Heart left ventricle (tissue), 13 donors: ENCODE measurements around the gene KDM3A.

Experiments used
- POLR2A ChIP-seq, 2 donors: fragments of 450-650 bp; IDR thresholded peaks; one replicate each; pipeline ENCODE4 v1.6.1; 2017; ENCODE audit warnings: antibody characterized with exemption in 2 of 2, mild to moderate bottlenecking in 2 of 2, moderate library complexity in 2 of 2
- TF ChIP-seq, protein P1 (sequence below), 12 donors: fragments of 200-600 bp; sonication (generic) in 4 of 12; IDR thresholded peaks; one replicate each; pipeline versions ENCODE4 v1.5.0 to v1.8.0; 2018 to 2022; ENCODE audit warnings: antibody characterized with exemption in 12 of 12, mild to moderate bottlenecking in 5 of 12
- donor health status: ischemic (EF 13 %, LVEDD 7.1; RV severe dilation, severe dysfunction).
- donor health status: DM: no; HTN: yes; CAD: no.
- donor health status: DM: no; HTN: no; CAD: no.
- donor health status: ischemic (EF 25% LVEDD 6.9; RV normal size, moderate dysfunction).
- donor health status: ischemic (EF 25% LVEDD 5.7; RV mildly dilated, moderate dysfunction).
- donor health status: ischemic (EF 35%, LVEDD 5.7; RV mildly dilated, moderate dysfunction).
- donor health status: nonischemic (EF 11% LVEDD 7.7; RV severe dilation, severe dysfunction).
- donor health status: DM: yes; HTN: yes; CAD: no.
- donor health status: PGD.
- donor health status: ischemic (EF 29% LVEDD 5.4; RV normal size, mild dysfunction).
- donor health status: nonischemic (EF 23%, LVEDD 6.1; RV moderate dilation, normal function).

DNA sequence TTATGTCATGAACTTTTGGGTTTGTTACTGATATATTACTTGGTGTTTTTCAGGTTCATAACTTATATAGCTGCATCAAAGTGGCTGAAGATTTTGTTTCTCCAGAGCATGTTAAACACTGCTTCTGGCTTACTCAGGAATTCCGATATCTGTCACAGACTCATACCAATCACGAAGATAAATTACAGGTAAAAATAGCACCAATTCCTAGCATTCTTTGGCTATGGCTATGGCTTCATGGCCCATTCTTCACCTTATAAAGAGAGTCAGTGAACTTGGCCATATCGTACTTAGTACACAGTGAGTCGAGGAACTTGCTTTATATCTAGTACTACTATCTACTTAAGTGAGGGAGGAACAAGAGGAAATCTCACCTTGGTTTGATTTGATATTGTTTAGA, 49.9 kb downstream of the KDM3A start:
- TF ChIP-seq, protein P1, sequence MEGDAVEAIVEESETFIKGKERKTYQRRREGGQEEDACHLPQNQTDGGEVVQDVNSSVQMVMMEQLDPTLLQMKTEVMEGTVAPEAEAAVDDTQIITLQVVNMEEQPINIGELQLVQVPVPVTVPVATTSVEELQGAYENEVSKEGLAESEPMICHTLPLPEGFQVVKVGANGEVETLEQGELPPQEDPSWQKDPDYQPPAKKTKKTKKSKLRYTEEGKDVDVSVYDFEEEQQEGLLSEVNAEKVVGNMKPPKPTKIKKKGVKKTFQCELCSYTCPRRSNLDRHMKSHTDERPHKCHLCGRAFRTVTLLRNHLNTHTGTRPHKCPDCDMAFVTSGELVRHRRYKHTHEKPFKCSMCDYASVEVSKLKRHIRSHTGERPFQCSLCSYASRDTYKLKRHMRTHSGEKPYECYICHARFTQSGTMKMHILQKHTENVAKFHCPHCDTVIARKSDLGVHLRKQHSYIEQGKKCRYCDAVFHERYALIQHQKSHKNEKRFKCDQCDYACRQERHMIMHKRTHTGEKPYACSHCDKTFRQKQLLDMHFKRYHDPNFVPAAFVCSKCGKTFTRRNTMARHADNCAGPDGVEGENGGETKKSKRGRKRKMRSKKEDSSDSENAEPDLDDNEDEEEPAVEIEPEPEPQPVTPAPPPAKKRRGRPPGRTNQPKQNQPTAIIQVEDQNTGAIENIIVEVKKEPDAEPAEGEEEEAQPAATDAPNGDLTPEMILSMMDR (IDR thresholded peaks at IDR 0.05), result no peak
- TF ChIP-seq POLR2A (IDR thresholded peaks at IDR 0.05), result no peak
